ENCODE results near the gene PCSK5. TPM values are rescaled to one million over a fixed set of nuclear protein-coding genes. Genes with fewer than 3 reads are reported as not detected.

The PCSK5 gene
- total and polyA plus RNA-seq, 7 experiments from 2014 or later: 5.2 to 35.0 (median 19.1) TPM

DNA sequence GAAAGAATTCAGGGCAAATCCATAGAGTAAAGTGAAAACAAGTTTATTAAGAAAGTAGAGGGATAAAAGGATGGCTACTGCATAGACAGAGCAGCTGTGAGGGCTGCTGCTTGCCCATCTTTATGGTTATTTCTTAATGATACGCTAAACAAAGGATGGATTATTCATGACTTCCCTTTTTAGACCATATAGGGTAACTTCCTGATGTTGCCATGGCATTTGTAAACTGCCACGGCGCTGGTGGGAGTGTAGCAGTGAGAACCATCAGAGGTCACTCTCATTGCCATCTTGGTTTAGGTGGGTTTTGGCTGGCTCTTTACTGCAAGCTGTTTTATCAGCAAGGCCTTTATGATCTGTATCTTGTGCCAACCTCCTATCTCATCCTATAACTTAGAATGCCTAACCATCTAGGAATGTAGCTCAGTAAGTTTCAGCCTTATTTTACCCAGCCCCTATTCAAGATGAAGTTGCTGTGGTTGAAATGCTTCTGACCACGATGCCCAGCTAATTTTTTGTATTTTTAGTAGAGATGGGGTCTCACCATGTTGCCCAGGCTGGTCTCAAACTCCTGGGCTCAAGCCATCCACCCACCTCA is 461.6 kb downstream of the PCSK5 start:
- intact Hi-C loops (cut with micrococcal nuclease): no loop called here
- peaks cover 0 to 18% (median 5%) of the 10 kb centered on the region in 5 donors for H3K27me3 Mint-ChIP-seq
- ATAC-seq (no peak), DNase-seq (no peak)
- ChIA-PET CTCF (no interaction called here), POLR2A (no interaction called here)
- H3K4me3 Mint-ChIP-seq: no peak overlapping the region
- Histone ChIP-seq H3K4me1 (ENCODE audit: control insufficient read depth in 2 of 2, insufficient read depth in 2 of 2, low read length in 2 of 2) (no peaks in the 10 kb centered on the region), H3K9me3 (ENCODE audit: control insufficient read depth in 2 of 3, low read length in 3 of 3) (no peaks in the 10 kb centered on the region), H3K4me3 (ENCODE audit: low read length) (no peak overlapping the region), H3K27me3 (ENCODE audit: control insufficient read depth in 2 of 2, insufficient read depth in 2 of 2, low read length in 2 of 2) (no peaks in the 10 kb centered on the region), H3K36me3 (ENCODE audit: control insufficient read depth in 2 of 3, insufficient read depth in 3 of 3, low read length in 3 of 3) (no peaks in the 10 kb centered on the region), H3K27ac (ENCODE audit: low read depth, low read length) (no peak overlapping the region)
- H3K4me1 Mint-ChIP-seq: peaks cover 0 to 2% (median 0%) of the 10 kb centered on the region in 7 donors
- no peak overlapping the region for H3K27ac Mint-ChIP-seq
- no peaks in the 10 kb centered on the region for H3K36me3 Mint-ChIP-seq
- H3K9me3 Mint-ChIP-seq: peaks cover 0 to 2% (median 0%) of the 10 kb centered on the region in 11 donors

DNA sequence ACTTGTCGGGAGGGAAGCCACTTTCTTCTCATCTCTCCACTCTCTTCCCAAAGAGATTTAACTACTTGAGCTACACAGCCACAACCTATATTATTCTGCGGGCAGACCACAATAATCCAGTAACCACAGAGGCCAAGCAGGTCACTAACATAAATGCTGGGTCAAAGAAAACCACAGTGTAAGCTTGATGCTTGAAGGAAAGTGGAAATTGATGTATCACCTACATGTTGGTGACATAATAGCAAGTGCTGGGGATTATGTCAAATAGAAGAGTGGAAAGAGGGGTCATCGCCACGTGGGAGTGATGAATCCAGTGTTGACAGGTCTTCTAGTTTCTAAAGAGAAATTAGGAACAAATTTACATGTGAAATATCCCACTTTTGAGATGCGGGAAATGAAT is 462.8 kb downstream of the PCSK5 start:
- Histone ChIP-seq H3K4me1 (ENCODE audit: control insufficient read depth in 2 of 2, insufficient read depth in 2 of 2, low read length in 2 of 2) (no peaks in the 10 kb centered on the region), H3K36me3 (ENCODE audit: control insufficient read depth in 2 of 3, insufficient read depth in 3 of 3, low read length in 3 of 3) (no peaks in the 10 kb centered on the region), H3K27me3 (ENCODE audit: control insufficient read depth in 2 of 2, insufficient read depth in 2 of 2, low read length in 2 of 2) (no peaks in the 10 kb centered on the region), H3K27ac (ENCODE audit: low read depth, low read length) (no peak overlapping the region), H3K4me3 (ENCODE audit: low read length) (no peak overlapping the region), H3K9me3 (ENCODE audit: control insufficient read depth in 2 of 3, low read length in 3 of 3) (no peaks in the 10 kb centered on the region)
- ChIA-PET CTCF (no interaction called here), POLR2A (no interaction called here)
- Mint-ChIP-seq H3K36me3 (no peaks in the 10 kb centered on the region), H3K9me3 (peaks cover 0 to 2% (median 0%) of the 10 kb centered on the region in 11 donors), H3K4me1 (peaks cover 0 to 2% (median 0%) of the 10 kb centered on the region in 7 donors), H3K4me3 (no peak overlapping the region), H3K27me3 (peaks cover 0 to 16% (median 5%) of the 10 kb centered on the region in 5 donors), H3K27ac (no peak overlapping the region)
- DNase-seq (no peak), ATAC-seq (no peak)
- intact Hi-C loops (cut with micrococcal nuclease): no loop called here

DNA sequence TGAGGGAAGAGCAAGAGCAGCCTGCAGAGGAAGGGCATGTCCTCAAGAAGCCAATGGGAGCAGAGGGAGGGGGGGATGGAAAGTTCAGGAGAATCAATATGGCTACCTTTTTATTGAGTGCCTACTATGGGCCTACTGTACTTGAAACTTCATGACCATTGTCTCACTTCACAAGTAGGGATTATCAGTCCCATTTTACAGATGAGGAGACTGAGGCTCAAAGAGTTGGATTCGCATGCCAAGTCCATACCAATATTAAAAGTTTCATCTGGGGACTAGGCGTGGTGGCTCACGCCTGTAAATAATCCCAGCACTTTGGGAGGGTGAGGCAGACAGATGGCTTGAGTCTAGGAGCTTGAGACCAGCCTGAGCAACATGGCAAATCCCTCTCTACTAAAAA is 463.7 kb downstream of the PCSK5 start:
- no peaks in the 10 kb centered on the region for H3K36me3 Mint-ChIP-seq
- POLR2A ChIA-PET: no interaction called here
- DNase-seq: no peak
- H3K27me3 Mint-ChIP-seq: peaks cover 0 to 16% (median 6%) of the 10 kb centered on the region in 5 donors
- no peaks in the 10 kb centered on the region for H3K4me1 ChIP-seq (ENCODE audit: control insufficient read depth in 2 of 2, insufficient read depth in 2 of 2, low read length in 2 of 2)
- H3K27me3 ChIP-seq (ENCODE audit: control insufficient read depth in 2 of 2, insufficient read depth in 2 of 2, low read length in 2 of 2): no peaks in the 10 kb centered on the region
- CTCF ChIA-PET: no interaction called here
- H3K27ac Mint-ChIP-seq: no peak overlapping the region
- no peak overlapping the region for H3K4me3 Mint-ChIP-seq
- no peak overlapping the region for H3K27ac ChIP-seq (ENCODE audit: low read depth, low read length)
- no peaks in the 10 kb centered on the region for H3K9me3 ChIP-seq (ENCODE audit: control insufficient read depth in 2 of 3, low read length in 3 of 3)
- intact Hi-C loops (cut with micrococcal nuclease): no loop called here
- H3K9me3 Mint-ChIP-seq: peaks cover 0 to 2% (median 0%) of the 10 kb centered on the region in 11 donors
- peaks cover 0 to 2% (median 0%) of the 10 kb centered on the region in 7 donors for H3K4me1 Mint-ChIP-seq
- ATAC-seq: no peak
- no peak overlapping the region for H3K4me3 ChIP-seq (ENCODE audit: low read length)
- H3K36me3 ChIP-seq (ENCODE audit: control insufficient read depth in 2 of 3, insufficient read depth in 3 of 3, low read length in 3 of 3): no peaks in the 10 kb centered on the region

DNA sequence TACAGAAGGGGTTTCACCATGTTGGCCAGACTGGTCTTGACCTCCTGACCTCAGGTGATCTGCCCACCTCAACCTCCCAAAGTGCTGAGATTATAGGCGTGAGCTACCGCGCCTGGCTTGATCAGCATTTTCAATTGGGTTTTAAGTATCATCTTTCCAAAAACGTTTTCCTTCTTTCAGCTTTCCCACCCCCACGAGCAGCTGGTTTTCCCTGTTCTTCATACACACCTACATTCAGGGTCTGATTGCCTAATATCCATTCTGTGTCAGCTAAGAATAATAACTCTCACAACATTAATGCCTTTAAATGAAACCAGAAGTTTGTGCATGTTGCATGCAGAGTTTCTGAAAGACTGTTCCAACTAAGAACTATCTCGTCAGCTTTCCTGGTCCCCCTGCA is 465.4 kb downstream of the PCSK5 start:
- Histone ChIP-seq H3K9me3 (ENCODE audit: control insufficient read depth in 2 of 3, low read length in 3 of 3) (no peaks in the 10 kb centered on the region), H3K4me3 (ENCODE audit: low read length) (no peak overlapping the region), H3K27ac (ENCODE audit: low read depth, low read length) (no peak overlapping the region), H3K27me3 (ENCODE audit: control insufficient read depth in 2 of 2, insufficient read depth in 2 of 2, low read length in 2 of 2) (no peaks in the 10 kb centered on the region), H3K36me3 (ENCODE audit: control insufficient read depth in 2 of 3, insufficient read depth in 3 of 3, low read length in 3 of 3) (no peaks in the 10 kb centered on the region), H3K4me1 (ENCODE audit: control insufficient read depth in 2 of 2, insufficient read depth in 2 of 2, low read length in 2 of 2) (no peaks in the 10 kb centered on the region)
- ATAC-seq (no peak), DNase-seq (no peak)
- no peak overlapping the region for H3K4me3 Mint-ChIP-seq
- H3K27ac Mint-ChIP-seq: no peak overlapping the region
- H3K27me3 Mint-ChIP-seq: peaks cover 0 to 10% (median 9%) of the 10 kb centered on the region in 5 donors
- POLR2A ChIA-PET: no interaction called here
- H3K4me1 Mint-ChIP-seq: peaks cover 0 to 2% (median 0%) of the 10 kb centered on the region in 7 donors
- H3K9me3 Mint-ChIP-seq: peaks cover 0 to 2% (median 0%) of the 10 kb centered on the region in 11 donors
- CTCF ChIA-PET: no interaction called here
- intact Hi-C loops (cut with micrococcal nuclease): no loop called here
- H3K36me3 Mint-ChIP-seq: no peaks in the 10 kb centered on the region

DNA sequence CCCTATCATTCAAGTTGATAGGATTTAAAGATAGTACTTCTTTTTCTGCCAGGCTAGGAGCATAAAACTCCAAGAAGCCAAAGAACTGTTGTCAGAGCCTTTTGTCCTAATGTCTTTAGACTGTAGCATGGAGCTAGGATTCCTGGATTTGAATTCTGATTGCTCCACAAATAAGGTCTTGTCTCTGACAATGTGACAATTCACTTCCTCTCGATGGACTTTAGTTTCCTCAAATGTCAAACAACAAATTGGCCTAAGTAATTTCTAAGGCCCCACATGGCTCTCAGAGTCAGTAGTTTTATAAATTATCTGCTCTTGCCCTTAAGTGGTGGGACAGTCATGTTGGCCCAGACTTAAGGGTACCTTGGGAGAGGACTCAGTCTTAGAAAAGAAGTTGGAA is 467.1 kb downstream of the PCSK5 start:
- Mint-ChIP-seq H3K9me3 (no peaks in the 10 kb centered on the region), H3K27ac (no peak overlapping the region), H3K4me1 (no peaks in the 10 kb centered on the region), H3K4me3 (no peak overlapping the region), H3K36me3 (no peaks in the 10 kb centered on the region), H3K27me3 (peaks cover 0 to 9% (median 3%) of the 10 kb centered on the region in 5 donors)
- intact Hi-C loops (cut with micrococcal nuclease): no loop called here
- no peaks in the 10 kb centered on the region for H3K4me1 ChIP-seq (ENCODE audit: control insufficient read depth in 2 of 2, insufficient read depth in 2 of 2, low read length in 2 of 2)
- CTCF ChIA-PET: no interaction called here
- POLR2A ChIA-PET: no interaction called here
- ATAC-seq (no peak), DNase-seq (no peak)
- H3K4me3 ChIP-seq (ENCODE audit: low read length): no peak overlapping the region
- no peak overlapping the region for H3K27ac ChIP-seq (ENCODE audit: low read depth, low read length)
- H3K9me3 ChIP-seq (ENCODE audit: control insufficient read depth in 2 of 3, low read length in 3 of 3): no peaks in the 10 kb centered on the region
- H3K36me3 ChIP-seq (ENCODE audit: control insufficient read depth in 2 of 3, insufficient read depth in 3 of 3, low read length in 3 of 3): no peaks in the 10 kb centered on the region
- H3K27me3 ChIP-seq (ENCODE audit: control insufficient read depth in 2 of 2, insufficient read depth in 2 of 2, low read length in 2 of 2): no peaks in the 10 kb centered on the region

DNA sequence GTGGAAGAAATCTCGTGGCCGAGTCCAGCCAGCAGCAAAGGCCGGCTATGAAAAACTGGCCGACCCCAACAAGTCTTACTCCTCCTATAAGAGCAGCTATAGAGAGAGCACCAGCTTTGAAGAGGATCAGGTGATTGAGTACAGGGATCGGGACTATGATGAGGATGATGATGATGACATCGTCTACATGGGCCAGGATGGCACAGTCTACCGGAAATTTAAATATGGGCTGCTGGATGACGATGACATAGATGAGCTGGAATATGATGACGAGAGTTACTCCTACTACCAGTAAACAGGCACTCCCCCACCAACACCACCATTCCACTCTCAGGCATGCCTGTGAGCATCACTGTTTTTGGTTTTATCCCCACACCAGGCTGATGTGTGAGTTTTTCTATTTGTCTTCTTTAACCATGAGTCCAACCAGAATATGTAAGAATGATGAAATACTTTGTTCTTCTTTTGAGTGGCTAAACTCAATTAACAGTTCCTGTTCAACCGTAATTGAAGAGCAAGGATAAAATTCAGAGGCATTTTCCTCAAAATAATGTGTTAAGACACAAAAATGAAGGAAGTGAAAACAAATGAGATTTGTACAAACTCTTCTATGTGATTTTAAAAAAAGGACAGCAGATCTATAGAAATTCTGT is 468.3 kb downstream of the PCSK5 start:
- ATAC-seq (peak; percentile 45), DNase-seq (no peak)
- Mint-ChIP-seq H3K27me3 (peaks cover 0 to 19% (median 12%) of the 10 kb centered on the region in 5 donors), H3K4me3 (no peak overlapping the region), H3K36me3 (no peaks in the 10 kb centered on the region), H3K9me3 (no peaks in the 10 kb centered on the region), H3K4me1 (no peaks in the 10 kb centered on the region), H3K27ac (no peak overlapping the region)
- H3K4me1 ChIP-seq (ENCODE audit: control insufficient read depth in 2 of 2, insufficient read depth in 2 of 2, low read length in 2 of 2): no peaks in the 10 kb centered on the region
- H3K27me3 ChIP-seq (ENCODE audit: control insufficient read depth in 2 of 2, insufficient read depth in 2 of 2, low read length in 2 of 2): no peaks in the 10 kb centered on the region
- H3K36me3 ChIP-seq (ENCODE audit: control insufficient read depth in 2 of 3, insufficient read depth in 3 of 3, low read length in 3 of 3): no peaks in the 10 kb centered on the region
- intact Hi-C loops (cut with micrococcal nuclease): no loop called here
- H3K4me3 ChIP-seq (ENCODE audit: low read length): no peak overlapping the region
- no peaks in the 10 kb centered on the region for H3K9me3 ChIP-seq (ENCODE audit: control insufficient read depth in 2 of 3, low read length in 3 of 3)
- H3K27ac ChIP-seq (ENCODE audit: low read depth, low read length): no peak overlapping the region
- ChIA-PET POLR2A (no interaction called here), CTCF (interaction anchor here (1.0 kb wide), 1 partner anchor 44 kb away, joined by 7 read pairs; no protein-coding TSS in a partner anchor)

DNA sequence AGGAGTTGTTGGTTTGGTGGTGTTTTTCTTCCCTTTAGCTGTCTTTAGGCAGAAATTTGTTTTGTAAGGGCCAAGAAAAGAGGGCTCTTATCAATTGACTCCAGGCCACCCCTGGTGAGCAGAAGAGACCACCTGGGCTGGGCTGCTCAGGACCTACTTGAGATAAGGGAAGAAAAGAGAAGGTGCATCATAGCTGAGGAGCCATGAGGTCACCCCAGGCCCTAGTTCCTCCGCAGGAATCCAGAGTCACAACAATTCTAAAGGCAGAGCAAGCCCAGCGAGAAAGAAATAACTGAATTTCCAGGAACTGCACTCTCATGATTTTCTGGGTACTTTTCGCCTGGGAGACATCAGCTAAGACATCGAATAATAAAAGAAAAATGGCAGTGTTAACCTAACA is 468.9 kb downstream of the PCSK5 start:
- Mint-ChIP-seq H3K9me3 (no peaks in the 10 kb centered on the region), H3K27me3 (peaks cover 0 to 21% (median 12%) of the 10 kb centered on the region in 5 donors), H3K4me3 (no peak overlapping the region), H3K27ac (no peak overlapping the region), H3K4me1 (no peaks in the 10 kb centered on the region), H3K36me3 (no peaks in the 10 kb centered on the region)
- Histone ChIP-seq H3K9me3 (ENCODE audit: control insufficient read depth in 2 of 3, low read length in 3 of 3) (no peaks in the 10 kb centered on the region), H3K27ac (ENCODE audit: low read depth, low read length) (no peak overlapping the region), H3K27me3 (ENCODE audit: control insufficient read depth in 2 of 2, insufficient read depth in 2 of 2, low read length in 2 of 2) (no peaks in the 10 kb centered on the region), H3K36me3 (ENCODE audit: control insufficient read depth in 2 of 3, insufficient read depth in 3 of 3, low read length in 3 of 3) (no peaks in the 10 kb centered on the region), H3K4me3 (ENCODE audit: low read length) (no peak overlapping the region), H3K4me1 (ENCODE audit: control insufficient read depth in 2 of 2, insufficient read depth in 2 of 2, low read length in 2 of 2) (no peaks in the 10 kb centered on the region)
- ATAC-seq (no peak), DNase-seq (no peak)
- intact Hi-C loops (cut with micrococcal nuclease): no loop called here
- POLR2A ChIA-PET: no interaction called here
- CTCF ChIA-PET: interaction anchor here (1.0 kb wide), 1 partner anchor 44 kb away, joined by 7 read pairs; no protein-coding TSS in a partner anchor

Measured in naive thymus-derived CD4-positive, alpha-beta T cell (primary cell).